GM10266 (cell line): ENCODE measurements around the gene LGALS3BP.

Experiments used
- DNase-seq: peaks from one replicate; pipeline ENCODE4 v3.0.0; 2012; ENCODE audit errors: extremely low spot score
- CTCF ChIP-seq: IDR thresholded peaks from 2 replicates; pipeline ENCODE4 v1.5.1; 2012; ENCODE audit warnings: mild to moderate bottlenecking, low read depth; ENCODE audit not compliant: control insufficient read depth, insufficient read depth; ENCODE audit errors: missing control alignments

The LGALS3BP gene

GRCh38 chr17:78980624-78980972, 875 bp upstream of the LGALS3BP start:
- TF ChIP-seq CTCF, result no peak
- no peak for DNase-seq

GRCh38 chr17:78977997-78978973, 1.4 kb downstream of the LGALS3BP start:
- no peak for DNase-seq
- no peak for TF ChIP-seq CTCF

- DNase-seq, result no peak
- TF ChIP-seq CTCF, result no peak
These were observed 2.1 kb downstream of the LGALS3BP start for GRCh38 chr17:78977681-78977943.

GRCh38 chr17:78976907-78977680, 2.6 kb downstream of the LGALS3BP start:
- no peak for TF ChIP-seq CTCF
- DNase-seq, result no peak

- no peak for DNase-seq
- TF ChIP-seq CTCF, result no peak
These were observed 4.8 kb downstream of the LGALS3BP start for GRCh38 chr17:78974635-78975591.

- TF ChIP-seq CTCF, result no peak
These were observed 5.8 kb downstream of the LGALS3BP start for GRCh38 chr17:78973792-78974520.

More at GRCh38 chr17:78973792-78974520, 5.8 kb downstream of the LGALS3BP start:
- no peak for DNase-seq
